RWPE1 (cell line): ENCODE data around the gene C1QA.

Source experiments
- CTCF ChIA-PET: fragments of 350-600 bp; sonication (Branson Sonifier 250); formaldehyde crosslinking; extraction: SDS; loops from one replicate; lab custom pipeline; 2021; lab: Yijun Ruan, JAX
- POLR2A ChIA-PET: fragments of 400-600 bp; formaldehyde crosslinking; extraction: SDS; loops from one replicate; lab custom pipeline; 2020; ENCODE audit warnings: antibody characterized with exemption; ENCODE audit not compliant: low non-redundant PET; lab: Yijun Ruan, JAX
- DNase-seq: peaks from one replicate; pipeline ENCODE4 v3.0.0; 2012; ENCODE audit warnings: low spot score
- H3K27ac ChIP-seq: fragments of 450-650 bp; 2 replicates; pipeline ENCODE4 v1.5.1; 2017
- TF ChIP-seq, protein P1 (sequence below): fragments of 450-650 bp; conservative IDR thresholded peaks from 2 replicates; pipeline ENCODE4 v1.5.1; 2017; ENCODE audit warnings: low read depth, mild to moderate bottlenecking

The C1QA gene

GRCh38 chr1:22652881-22653316 is 16.5 kb downstream of the C1QA start, which contains the start of gene C1QB:
C1QB (plus strand) TSS chr1:22653236; CDS start chr1:22659463, 6,227 bp downstream.
- TF ChIP-seq, protein P1, sequence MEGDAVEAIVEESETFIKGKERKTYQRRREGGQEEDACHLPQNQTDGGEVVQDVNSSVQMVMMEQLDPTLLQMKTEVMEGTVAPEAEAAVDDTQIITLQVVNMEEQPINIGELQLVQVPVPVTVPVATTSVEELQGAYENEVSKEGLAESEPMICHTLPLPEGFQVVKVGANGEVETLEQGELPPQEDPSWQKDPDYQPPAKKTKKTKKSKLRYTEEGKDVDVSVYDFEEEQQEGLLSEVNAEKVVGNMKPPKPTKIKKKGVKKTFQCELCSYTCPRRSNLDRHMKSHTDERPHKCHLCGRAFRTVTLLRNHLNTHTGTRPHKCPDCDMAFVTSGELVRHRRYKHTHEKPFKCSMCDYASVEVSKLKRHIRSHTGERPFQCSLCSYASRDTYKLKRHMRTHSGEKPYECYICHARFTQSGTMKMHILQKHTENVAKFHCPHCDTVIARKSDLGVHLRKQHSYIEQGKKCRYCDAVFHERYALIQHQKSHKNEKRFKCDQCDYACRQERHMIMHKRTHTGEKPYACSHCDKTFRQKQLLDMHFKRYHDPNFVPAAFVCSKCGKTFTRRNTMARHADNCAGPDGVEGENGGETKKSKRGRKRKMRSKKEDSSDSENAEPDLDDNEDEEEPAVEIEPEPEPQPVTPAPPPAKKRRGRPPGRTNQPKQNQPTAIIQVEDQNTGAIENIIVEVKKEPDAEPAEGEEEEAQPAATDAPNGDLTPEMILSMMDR: no peak
- no peak for DNase-seq
- no peak within 1 kb of the TSS for H3K27ac ChIP-seq
- POLR2A ChIA-PET: no interaction called here
- CTCF ChIA-PET: interaction anchor here (0.7 kb wide), 1 partner anchor 17 kb away, joined by 6 read pairs; the partner anchor contains the start of gene C1QA

- TF ChIP-seq, protein P1: no peak
- no peak overlapping the region for H3K27ac ChIP-seq
- DNase-seq: no peak
- POLR2A ChIA-PET: no interaction called here
- CTCF ChIA-PET: interaction anchor here (0.7 to 1.2 kb wide), 4 partner anchors 13 to 238 kb away, joined by 3 to 4 read pairs (median 4); no protein-coding TSS in a partner anchor
Observed at GRCh38 chr1:22654692-22655091, 18.3 kb downstream of the C1QA start.

- TF ChIP-seq, protein P1: no peak
- CTCF ChIA-PET: interaction anchor here (1.0 kb wide), 1 partner anchor 242 kb away, joined by 5 read pairs; no protein-coding TSS in a partner anchor
Observed at GRCh38 chr1:22658385-22659163, 22.1 kb downstream of the C1QA start.

DNA sequence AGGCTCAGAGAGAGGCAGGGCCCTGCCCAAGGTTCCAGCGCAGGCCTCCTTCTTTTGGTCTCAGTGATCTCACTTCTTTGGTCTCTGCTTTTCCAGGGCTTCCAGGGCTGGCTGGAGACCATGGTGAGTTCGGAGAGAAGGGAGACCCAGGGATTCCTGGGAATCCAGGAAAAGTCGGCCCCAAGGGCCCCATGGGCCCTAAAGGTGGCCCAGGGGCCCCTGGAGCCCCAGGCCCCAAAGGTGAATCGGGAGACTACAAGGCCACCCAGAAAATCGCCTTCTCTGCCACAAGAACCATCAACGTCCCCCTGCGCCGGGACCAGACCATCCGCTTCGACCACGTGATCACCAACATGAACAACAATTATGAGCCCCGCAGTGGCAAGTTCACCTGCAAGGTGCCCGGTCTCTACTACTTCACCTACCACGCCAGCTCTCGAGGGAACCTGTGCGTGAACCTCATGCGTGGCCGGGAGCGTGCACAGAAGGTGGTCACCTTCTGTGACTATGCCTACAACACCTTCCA is 24.4 kb downstream of the C1QA start:
- POLR2A ChIA-PET: no interaction called here
- TF ChIP-seq, protein P1: no peak
- no peak overlapping the region for H3K27ac ChIP-seq
- CTCF ChIA-PET: no interaction called here
- DNase-seq: no peak

More at GRCh38 chr1:22658385-22659163, 22.1 kb downstream of the C1QA start:
- H3K27ac ChIP-seq: no peak overlapping the region
- POLR2A ChIA-PET: no interaction called here
- DNase-seq: no peak

DNA sequence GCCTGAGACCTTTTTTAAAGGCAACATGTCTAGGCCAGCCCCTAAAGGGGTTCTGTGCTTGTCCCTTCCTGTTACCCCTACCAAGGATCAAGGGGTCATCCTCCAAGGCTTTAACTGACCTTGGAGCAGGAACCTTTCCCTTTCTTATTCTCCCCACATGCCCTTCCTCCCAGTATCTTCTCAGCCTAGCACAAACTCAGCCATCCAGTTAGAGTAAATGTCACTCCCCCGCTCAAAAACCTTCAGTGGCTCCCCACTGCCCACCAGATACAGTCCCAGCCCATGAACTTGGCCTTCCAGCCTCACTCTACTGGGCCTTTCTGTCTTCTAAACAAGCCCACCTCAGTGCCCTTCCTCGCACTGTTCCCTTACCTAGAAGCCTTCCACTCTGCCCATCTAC is 25.5 kb downstream of the C1QA start:
- POLR2A ChIA-PET: no interaction called here
- CTCF ChIA-PET: no interaction called here

GRCh38 chr1:22662318-22662717 is 25.9 kb downstream of the C1QA start:
- DNase-seq: peak; percentile 27
- no peak overlapping the region for H3K27ac ChIP-seq
- POLR2A ChIA-PET: no interaction called here
- CTCF ChIA-PET: interaction anchor here (0.7 kb wide), 1 partner anchor 169 kb away, joined by 3 read pairs; no protein-coding TSS in a partner anchor
- TF ChIP-seq, protein P1: no peak

More for the DNA sequence above, 25.5 kb downstream of the C1QA start:
- no peak for DNase-seq
- TF ChIP-seq, protein P1: no peak
- no peak overlapping the region for H3K27ac ChIP-seq
